ENCODE results near the gene PFKM. TPM values are rescaled to one million over a fixed set of nuclear protein-coding genes. Genes with fewer than 3 reads are reported as not detected.

The PFKM gene
- total and polyA plus RNA-seq, 9 of the 15 experiments (the other 6 are each of a cell fraction or from before 2014, with no cell fraction given): 16.5 to 39.9 (median 31.7) TPM

DNA sequence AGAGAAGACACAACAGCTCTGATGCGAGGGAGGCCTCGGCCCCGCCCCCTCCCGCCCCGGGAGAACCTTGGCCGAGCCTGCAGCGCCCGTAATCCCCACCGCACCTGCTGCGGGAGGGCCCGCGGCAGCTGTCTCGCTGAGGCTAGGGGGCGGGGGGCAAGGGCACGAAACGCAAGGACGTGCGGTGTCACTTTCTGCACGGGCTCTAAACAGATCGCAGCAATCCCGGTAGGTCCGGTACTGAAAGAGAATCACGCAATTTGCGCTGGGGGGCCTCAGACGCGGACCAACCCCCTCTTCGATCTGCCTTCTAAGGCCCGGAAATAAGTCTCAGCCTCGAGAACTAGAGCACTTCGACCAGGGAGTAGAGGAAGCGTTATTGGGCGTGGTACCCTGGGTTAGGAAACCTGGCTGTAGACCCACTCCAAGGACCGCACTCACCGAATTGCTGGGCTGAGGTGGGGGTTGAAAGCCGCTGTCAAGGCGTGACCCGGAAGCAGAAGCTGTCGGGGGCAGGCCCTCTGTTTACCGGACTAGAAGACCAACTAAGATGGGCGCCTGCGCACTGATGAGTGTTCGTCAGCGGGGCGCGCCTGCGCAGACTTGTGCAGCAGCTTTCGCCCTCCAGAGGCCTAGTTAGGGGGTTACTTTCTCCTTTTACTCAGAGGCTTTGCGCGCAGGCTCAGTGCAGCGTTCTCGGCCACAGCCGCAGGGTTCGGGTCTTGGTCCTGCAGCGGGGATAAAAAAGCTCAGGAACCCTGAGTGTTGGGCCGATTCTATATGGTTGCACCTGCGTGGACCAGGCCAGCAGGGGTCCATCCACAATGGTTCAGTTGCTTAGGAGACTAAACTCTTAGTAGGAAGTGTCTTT lies 38.1 kb downstream of the PFKM start, which contains the start of gene ASB8 (continued):
- TF ChIP-seq, protein P1, sequence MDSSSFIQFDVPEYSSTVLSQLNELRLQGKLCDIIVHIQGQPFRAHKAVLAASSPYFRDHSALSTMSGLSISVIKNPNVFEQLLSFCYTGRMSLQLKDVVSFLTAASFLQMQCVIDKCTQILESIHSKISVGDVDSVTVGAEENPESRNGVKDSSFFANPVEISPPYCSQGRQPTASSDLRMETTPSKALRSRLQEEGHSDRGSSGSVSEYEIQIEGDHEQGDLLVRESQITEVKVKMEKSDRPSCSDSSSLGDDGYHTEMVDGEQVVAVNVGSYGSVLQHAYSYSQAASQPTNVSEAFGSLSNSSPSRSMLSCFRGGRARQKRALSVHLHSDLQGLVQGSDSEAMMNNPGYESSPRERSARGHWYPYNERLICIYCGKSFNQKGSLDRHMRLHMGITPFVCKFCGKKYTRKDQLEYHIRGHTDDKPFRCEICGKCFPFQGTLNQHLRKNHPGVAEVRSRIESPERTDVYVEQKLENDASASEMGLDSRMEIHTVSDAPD (CRISPR knock-in tag; IDR thresholded peaks at IDR 0.05): no peak
- no peak for TF ChIP-seq ZNF830 (CRISPR knock-in tag; IDR thresholded peaks at IDR 0.05)
- no peak; the same call in 1 of the 2 replicates for TF ChIP-seq BHLHE40 (IDR thresholded peaks at IDR 0.05; ENCODE audit: low read length)
- no peak for TF ChIP-seq POLR3A (IDR thresholded peaks at IDR 0.05; ENCODE audit: borderline replicate concordance, extremely low read depth, insufficient read depth, insufficient read length)
- no peak for TF ChIP-seq OTX1 (CRISPR knock-in tag; IDR thresholded peaks at IDR 0.05)
- TF ChIP-seq KDM4B (IDR thresholded peaks at IDR 0.05; ENCODE audit: borderline replicate concordance in 2 of 2, low read depth in 1 of 2): no peak
- no peak for TF ChIP-seq DMBX1 (CRISPR knock-in tag; IDR thresholded peaks at IDR 0.05; ENCODE audit: borderline replicate concordance)
- TF ChIP-seq KAT2B (IDR thresholded peaks at IDR 0.05; ENCODE audit: low read depth, low read length): no peak
- TF ChIP-seq, protein P2, sequence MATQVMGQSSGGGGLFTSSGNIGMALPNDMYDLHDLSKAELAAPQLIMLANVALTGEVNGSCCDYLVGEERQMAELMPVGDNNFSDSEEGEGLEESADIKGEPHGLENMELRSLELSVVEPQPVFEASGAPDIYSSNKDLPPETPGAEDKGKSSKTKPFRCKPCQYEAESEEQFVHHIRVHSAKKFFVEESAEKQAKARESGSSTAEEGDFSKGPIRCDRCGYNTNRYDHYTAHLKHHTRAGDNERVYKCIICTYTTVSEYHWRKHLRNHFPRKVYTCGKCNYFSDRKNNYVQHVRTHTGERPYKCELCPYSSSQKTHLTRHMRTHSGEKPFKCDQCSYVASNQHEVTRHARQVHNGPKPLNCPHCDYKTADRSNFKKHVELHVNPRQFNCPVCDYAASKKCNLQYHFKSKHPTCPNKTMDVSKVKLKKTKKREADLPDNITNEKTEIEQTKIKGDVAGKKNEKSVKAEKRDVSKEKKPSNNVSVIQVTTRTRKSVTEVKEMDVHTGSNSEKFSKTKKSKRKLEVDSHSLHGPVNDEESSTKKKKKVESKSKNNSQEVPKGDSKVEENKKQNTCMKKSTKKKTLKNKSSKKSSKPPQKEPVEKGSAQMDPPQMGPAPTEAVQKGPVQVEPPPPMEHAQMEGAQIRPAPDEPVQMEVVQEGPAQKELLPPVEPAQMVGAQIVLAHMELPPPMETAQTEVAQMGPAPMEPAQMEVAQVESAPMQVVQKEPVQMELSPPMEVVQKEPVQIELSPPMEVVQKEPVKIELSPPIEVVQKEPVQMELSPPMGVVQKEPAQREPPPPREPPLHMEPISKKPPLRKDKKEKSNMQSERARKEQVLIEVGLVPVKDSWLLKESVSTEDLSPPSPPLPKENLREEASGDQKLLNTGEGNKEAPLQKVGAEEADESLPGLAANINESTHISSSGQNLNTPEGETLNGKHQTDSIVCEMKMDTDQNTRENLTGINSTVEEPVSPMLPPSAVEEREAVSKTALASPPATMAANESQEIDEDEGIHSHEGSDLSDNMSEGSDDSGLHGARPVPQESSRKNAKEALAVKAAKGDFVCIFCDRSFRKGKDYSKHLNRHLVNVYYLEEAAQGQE (IDR thresholded peaks at IDR 0.05; ENCODE audit: borderline replicate concordance): no peak
- TF ChIP-seq, protein P2 (CRISPR knock-in tag; IDR thresholded peaks at IDR 0.05; ENCODE audit: low read depth): peak; percentile 15; the same call in 1 of the 2 replicates
- TF ChIP-seq, protein P3, sequence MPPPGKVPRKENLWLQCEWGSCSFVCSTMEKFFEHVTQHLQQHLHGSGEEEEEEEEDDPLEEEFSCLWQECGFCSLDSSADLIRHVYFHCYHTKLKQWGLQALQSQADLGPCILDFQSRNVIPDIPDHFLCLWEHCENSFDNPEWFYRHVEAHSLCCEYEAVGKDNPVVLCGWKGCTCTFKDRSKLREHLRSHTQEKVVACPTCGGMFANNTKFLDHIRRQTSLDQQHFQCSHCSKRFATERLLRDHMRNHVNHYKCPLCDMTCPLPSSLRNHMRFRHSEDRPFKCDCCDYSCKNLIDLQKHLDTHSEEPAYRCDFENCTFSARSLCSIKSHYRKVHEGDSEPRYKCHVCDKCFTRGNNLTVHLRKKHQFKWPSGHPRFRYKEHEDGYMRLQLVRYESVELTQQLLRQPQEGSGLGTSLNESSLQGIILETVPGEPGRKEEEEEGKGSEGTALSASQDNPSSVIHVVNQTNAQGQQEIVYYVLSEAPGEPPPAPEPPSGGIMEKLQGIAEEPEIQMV (tag; conservative IDR thresholded peaks at IDR 0.05; ENCODE audit: low read depth): no peak
- TF ChIP-seq, protein P4, sequence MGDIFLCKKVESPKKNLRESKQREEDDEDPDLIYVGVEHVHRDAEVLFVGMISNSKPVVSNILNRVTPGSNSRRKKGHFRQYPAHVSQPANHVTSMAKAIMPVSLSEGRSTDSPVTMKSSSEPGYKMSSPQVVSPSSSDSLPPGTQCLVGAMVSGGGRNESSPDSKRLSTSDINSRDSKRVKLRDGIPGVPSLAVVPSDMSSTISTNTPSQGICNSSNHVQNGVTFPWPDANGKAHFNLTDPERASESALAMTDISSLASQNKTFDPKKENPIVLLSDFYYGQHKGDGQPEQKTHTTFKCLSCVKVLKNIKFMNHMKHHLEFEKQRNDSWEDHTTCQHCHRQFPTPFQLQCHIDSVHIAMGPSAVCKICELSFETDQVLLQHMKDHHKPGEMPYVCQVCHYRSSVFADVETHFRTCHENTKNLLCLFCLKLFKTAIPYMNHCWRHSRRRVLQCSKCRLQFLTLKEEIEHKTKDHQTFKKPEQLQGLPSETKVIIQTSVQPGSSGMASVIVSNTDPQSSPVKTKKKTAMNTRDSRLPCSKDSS (IDR thresholded peaks at IDR 0.05; ENCODE audit: low read depth, partially characterized antibody): no peak
- TF ChIP-seq ZNF41 (CRISPR knock-in tag; conservative IDR thresholded peaks at IDR 0.05): no peak
